Mucosa of stomach (tissue), 1 donor: ENCODE results near the gene GSPT1.

Source experiments
- H3K27me3 ChIP-seq: one replicate; pipeline ENCODE4 v1.7.0; 2013; ENCODE audit warnings: mild to moderate bottlenecking, low read length; ENCODE audit not compliant: control insufficient read depth, insufficient read depth
- H3K36me3 ChIP-seq: one replicate; pipeline ENCODE4 v1.7.0; 2013; ENCODE audit warnings: low read length; ENCODE audit not compliant: control insufficient read depth, insufficient read depth
- H3K4me1 ChIP-seq: one replicate; pipeline ENCODE4 v1.7.0; 2013; ENCODE audit warnings: mild to moderate bottlenecking, low read length; ENCODE audit not compliant: control insufficient read depth, insufficient read depth
- H3K4me3 ChIP-seq: one replicate; pipeline ENCODE4 v1.7.0; 2013; ENCODE audit warnings: low read length
- H3K9ac ChIP-seq: one replicate; pipeline ENCODE4 v1.7.0; 2013; ENCODE audit warnings: mild to moderate bottlenecking, low read length, moderate library complexity
- H3K9me3 ChIP-seq: one replicate; pipeline ENCODE4 v1.7.0; 2013; ENCODE audit warnings: mild to moderate bottlenecking, low read length, moderate library complexity; ENCODE audit not compliant: control insufficient read depth
- donor health status: Pancreatic carcinoma.

GSPT1 gene

DNA sequence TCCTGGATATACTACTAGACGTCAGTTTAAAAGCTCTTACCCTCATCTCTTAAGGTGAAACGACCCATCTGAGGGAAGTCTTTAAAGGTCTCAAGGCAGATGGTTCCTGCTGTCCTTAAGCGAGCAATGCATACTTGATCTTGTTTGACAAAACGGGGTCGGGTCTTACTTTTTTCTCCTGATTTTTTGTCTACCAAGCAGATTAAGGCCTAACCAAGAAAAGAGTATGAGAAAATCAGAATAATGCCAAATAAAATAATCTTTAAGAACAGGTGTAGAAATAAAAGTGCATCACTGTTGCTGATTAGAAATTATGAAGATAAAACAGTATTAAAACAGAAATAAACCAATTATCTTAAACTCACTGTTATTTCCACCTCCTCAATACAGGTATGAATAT is 40.0 kb downstream of the GSPT1 start:
- Histone ChIP-seq H3K9me3 (no peaks in the 10 kb centered on the region), H3K36me3 (no peaks in the 10 kb centered on the region), H3K4me1 (no peaks in the 10 kb centered on the region), H3K27me3 (no peaks in the 10 kb centered on the region), H3K4me3 (no peak overlapping the region), H3K9ac (no peak overlapping the region)

DNA sequence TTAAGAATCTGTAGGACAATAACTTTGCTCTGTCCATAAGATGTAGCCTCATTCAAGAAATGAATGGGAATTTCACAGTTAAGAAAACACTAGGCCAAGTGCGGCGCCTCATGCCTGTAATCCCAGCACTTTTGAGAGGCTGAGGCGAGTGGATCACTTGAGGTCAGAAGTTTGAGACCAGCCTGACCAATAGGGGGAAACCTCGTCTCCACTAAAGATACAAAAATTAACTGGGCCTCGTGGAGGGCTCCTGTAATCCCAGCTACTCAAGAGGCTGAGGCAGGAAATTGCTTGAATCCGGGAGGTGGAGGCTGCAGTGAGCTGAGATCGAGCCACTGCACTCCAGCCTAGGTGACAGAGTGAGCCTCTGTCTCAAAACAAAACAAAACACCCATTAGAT is 44.6 kb downstream of the GSPT1 start:
- no peak overlapping the region for H3K4me3 ChIP-seq
- H3K36me3 ChIP-seq: no peaks in the 10 kb centered on the region
- H3K4me1 ChIP-seq: no peaks in the 10 kb centered on the region
- no peaks in the 10 kb centered on the region for H3K27me3 ChIP-seq
- no peaks in the 10 kb centered on the region for H3K9me3 ChIP-seq
- H3K9ac ChIP-seq: no peak overlapping the region

DNA sequence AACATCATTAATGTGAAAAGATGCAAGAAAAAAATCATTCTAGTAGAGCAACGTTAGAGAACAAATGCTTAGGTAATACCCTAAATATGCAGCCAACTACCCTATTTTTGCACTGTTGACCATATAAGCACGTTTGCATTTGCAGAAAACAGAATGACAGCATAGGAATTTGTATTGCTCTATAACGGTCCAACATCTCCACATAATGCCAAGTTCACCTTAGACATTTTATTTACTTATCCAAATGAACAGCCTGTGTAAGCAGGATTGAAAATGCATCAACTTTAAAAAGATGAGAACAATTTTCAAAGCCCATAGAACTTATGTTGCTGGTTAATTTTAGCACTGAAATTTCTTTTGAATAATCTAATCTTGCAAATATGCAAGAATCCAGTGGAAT is 45.4 kb downstream of the GSPT1 start:
- Histone ChIP-seq H3K4me1 (no peaks in the 10 kb centered on the region), H3K4me3 (no peak overlapping the region), H3K9ac (no peak overlapping the region), H3K9me3 (no peaks in the 10 kb centered on the region), H3K36me3 (no peaks in the 10 kb centered on the region), H3K27me3 (no peaks in the 10 kb centered on the region)

GRCh38 chr16:11869353-11870228 is 46.2 kb downstream of the GSPT1 start:
- Histone ChIP-seq H3K4me3 (no peak overlapping the region), H3K36me3 (no peaks in the 10 kb centered on the region), H3K9me3 (no peaks in the 10 kb centered on the region), H3K9ac (no peak overlapping the region), H3K4me1 (no peaks in the 10 kb centered on the region), H3K27me3 (no peaks in the 10 kb centered on the region)

GRCh38 chr16:11868412-11868980 is 47.3 kb downstream of the GSPT1 start:
- Histone ChIP-seq H3K9ac (no peak overlapping the region), H3K4me1 (no peaks in the 10 kb centered on the region), H3K9me3 (no peaks in the 10 kb centered on the region), H3K4me3 (no peak overlapping the region), H3K36me3 (no peaks in the 10 kb centered on the region), H3K27me3 (no peaks in the 10 kb centered on the region)

GRCh38 chr16:11862489-11862888 is 53.3 kb downstream of the GSPT1 start:
- H3K9ac ChIP-seq: no peak overlapping the region
- no peaks in the 10 kb centered on the region for H3K27me3 ChIP-seq
- H3K4me3 ChIP-seq: no peak overlapping the region
- no peaks in the 10 kb centered on the region for H3K4me1 ChIP-seq
- H3K36me3 ChIP-seq: no peaks in the 10 kb centered on the region
- H3K9me3 ChIP-seq: no peaks in the 10 kb centered on the region

DNA sequence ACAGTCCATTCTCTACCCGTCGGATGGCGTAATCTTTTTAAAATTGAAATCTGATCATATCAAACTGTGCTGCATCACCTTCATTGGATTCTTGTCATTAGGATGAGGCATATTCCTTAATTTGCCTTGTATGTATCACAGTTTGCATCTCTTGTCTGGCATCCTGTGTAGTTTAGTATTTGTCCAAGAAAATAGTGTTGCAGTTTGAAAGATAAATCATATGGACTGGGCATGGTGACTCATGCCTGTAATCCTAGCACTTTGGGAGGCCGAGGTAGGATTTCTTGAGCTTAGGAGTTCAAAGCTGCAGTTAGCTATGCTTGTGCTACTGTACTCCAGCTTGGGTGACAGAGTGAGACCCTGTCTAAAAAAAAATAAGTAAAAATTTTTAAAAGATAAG is 58.6 kb downstream of the GSPT1 start:
- Histone ChIP-seq H3K9me3 (no peaks in the 10 kb centered on the region), H3K27me3 (no peaks in the 10 kb centered on the region), H3K36me3 (no peaks in the 10 kb centered on the region)

GRCh38 chr16:11852092-11852809 is 63.5 kb downstream of the GSPT1 start:
- Histone ChIP-seq H3K9me3 (no peaks in the 10 kb centered on the region), H3K36me3 (no peaks in the 10 kb centered on the region), H3K9ac (peak overlapping the region; percentile 85), H3K27me3 (no peaks in the 10 kb centered on the region), H3K4me1 (peaks cover 12% of the 10 kb centered on the region), H3K4me3 (peak overlapping the region; percentile 93)

More for the DNA sequence above, 58.6 kb downstream of the GSPT1 start:
- peaks cover 4% of the 10 kb centered on the region for H3K4me1 ChIP-seq
- no peak overlapping the region for H3K9ac ChIP-seq
- H3K4me3 ChIP-seq: no peak overlapping the region

- Histone ChIP-seq H3K9ac (peak within 1 kb of the TSS; percentile 85), H3K4me1 (peaks cover 12% of the 10 kb centered on the region), H3K4me3 (peak within 1 kb of the TSS; percentile 93)
Measured at GRCh38 chr16:11851294-11852091, 64.3 kb downstream of the GSPT1 start, which contains the start of gene RSL1D1. TSS of gene RSL1D1 (minus strand) at chr16:11851542. CDS start at chr16:11851512, 30 bp downstream.

DNA sequence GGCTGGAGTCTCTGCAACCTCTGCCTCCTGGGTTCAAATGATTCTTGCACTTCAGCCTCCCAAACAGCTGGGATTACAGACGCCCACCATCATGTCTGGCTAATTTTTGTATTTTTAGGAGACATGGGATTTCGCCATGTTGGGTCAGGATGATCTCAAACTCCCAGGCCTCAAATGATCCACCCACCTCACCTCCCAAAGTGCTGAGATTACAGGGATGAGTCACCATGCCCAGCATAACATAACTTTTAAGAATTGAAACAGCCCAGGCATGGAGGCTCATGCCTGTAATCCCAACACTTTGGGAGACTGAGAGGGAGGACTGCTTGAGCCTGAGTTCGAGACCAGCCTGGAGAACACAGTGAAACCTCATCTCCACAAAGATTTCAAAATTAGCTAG is 66.9 kb downstream of the GSPT1 start:
- no peaks in the 10 kb centered on the region for H3K9me3 ChIP-seq
- no peaks in the 10 kb centered on the region for H3K27me3 ChIP-seq
- peaks cover 10% of the 10 kb centered on the region for H3K36me3 ChIP-seq
- no peak overlapping the region for H3K9ac ChIP-seq
- H3K4me3 ChIP-seq: no peak overlapping the region
- peaks cover 12% of the 10 kb centered on the region for H3K4me1 ChIP-seq

More at GRCh38 chr16:11851294-11852091, 64.3 kb downstream of the GSPT1 start, which contains the start of gene RSL1D1:
- H3K36me3 ChIP-seq: no peaks in the 10 kb centered on the region
- no peaks in the 10 kb centered on the region for H3K9me3 ChIP-seq
- no peaks in the 10 kb centered on the region for H3K27me3 ChIP-seq

- Histone ChIP-seq H3K36me3 (peaks cover 19% of the 10 kb centered on the region), H3K27me3 (no peaks in the 10 kb centered on the region), H3K9me3 (no peaks in the 10 kb centered on the region), H3K4me1 (no peaks in the 10 kb centered on the region), H3K4me3 (no peak overlapping the region), H3K9ac (no peak overlapping the region)
Measured at GRCh38 chr16:11844499-11844898, 71.3 kb downstream of the GSPT1 start.
